ENCODE data around the gene SFT2D3. TPM values are rescaled to one million over a fixed set of nuclear protein-coding genes. Genes with fewer than 3 reads are reported as not detected.

The SFT2D3 gene
- total and polyA plus RNA-seq, 2 of the 8 experiments (the other 6 are each of a cell fraction or from before 2014, with no cell fraction given), result 7.3 to 10.3 TPM

GRCh38 chr2:127678991-127679390 is 22.3 kb upstream of the SFT2D3 start (continued):
- TF ChIP-seq CHD7 (IDR thresholded peaks at IDR 0.05; ENCODE audit: insufficient replicate concordance, low read length), result no peak
- no peak for TF ChIP-seq SUZ12 (IDR thresholded peaks at IDR 0.05; ENCODE audit: low read length)
- TF ChIP-seq TCF12 (IDR thresholded peaks at IDR 0.05; ENCODE audit: low read depth, low read length), result no peak

All from H1 (cell line).